H9 (cell line): ENCODE data around the gene CLDN12. TPM values are rescaled to one million over a fixed set of nuclear protein-coding genes. Genes with fewer than 3 reads are reported as not detected.

ENCODE experiments used
- DNase-seq: peaks from one replicate; pipeline ENCODE4 v3.0.0-alpha.2; 2017
- H2AFZ ChIP-seq: one replicate; pipeline ENCODE4 v1.6.1; 2013; ENCODE audit warnings: mild to moderate bottlenecking, low read length, control low read depth, moderate library complexity
- H2AK5ac ChIP-seq: 2 replicates; pipeline ENCODE4 v1.6.1; 2013; ENCODE audit warnings: low read length, control low read depth, mixed read lengths; ENCODE audit not compliant: insufficient read length
- H2BK120ac ChIP-seq: one replicate; pipeline ENCODE4 v1.6.1; 2013; ENCODE audit warnings: low read depth, mild to moderate bottlenecking, low read length, control low read depth, inconsistent platforms; ENCODE audit not compliant: poor library complexity, severe bottlenecking
- H2BK12ac ChIP-seq: 2 replicates; pipeline ENCODE4 v1.6.1; 2013; ENCODE audit warnings: low read length, control low read depth, mixed read lengths, low read depth; ENCODE audit not compliant: insufficient read length
- H2BK15ac ChIP-seq: 2 replicates; pipeline ENCODE4 v1.6.1; 2013; ENCODE audit warnings: low read depth, low read length, control low read depth
- H2BK20ac ChIP-seq: one replicate; pipeline ENCODE4 v1.6.1; 2013; ENCODE audit warnings: low read depth, mild to moderate bottlenecking, low read length, control low read depth, inconsistent platforms; ENCODE audit not compliant: poor library complexity, severe bottlenecking
- H2BK5ac ChIP-seq: 2 replicates; pipeline ENCODE4 v1.6.1; 2013; ENCODE audit warnings: low read length, control low read depth, mixed read lengths; ENCODE audit not compliant: insufficient read length
- H3K14ac ChIP-seq: 2 replicates; pipeline ENCODE4 v1.6.1; 2013; ENCODE audit warnings: low read length, control low read depth; ENCODE audit not compliant: insufficient read depth
- H3K18ac ChIP-seq: 2 replicates; pipeline ENCODE4 v1.6.1; 2013; ENCODE audit warnings: low read depth, mild to moderate bottlenecking, mixed read lengths, low read length, control low read depth; ENCODE audit not compliant: insufficient read length
- H3K23ac ChIP-seq: 2 replicates; pipeline ENCODE4 v1.6.1; 2013; ENCODE audit warnings: low read length, control low read depth, mixed read lengths, low read depth; ENCODE audit not compliant: insufficient read length
- H3K23me2 ChIP-seq: 2 replicates; pipeline ENCODE4 v1.6.1; 2013; ENCODE audit warnings: low read depth, mild to moderate bottlenecking, mixed read lengths, low read length, control low read depth; ENCODE audit not compliant: insufficient read length, poor library complexity, severe bottlenecking
- H3K27ac ChIP-seq: 2 replicates; pipeline ENCODE4 v1.5.1; 2013; ENCODE audit warnings: low read length, control low read depth, mixed read lengths, low read depth; ENCODE audit not compliant: insufficient read length
- H3K27me3 ChIP-seq: 2 replicates; pipeline ENCODE4 v1.6.1; 2013; ENCODE audit warnings: low read length, control low read depth, inconsistent platforms; ENCODE audit not compliant: insufficient read depth
- H3K4ac ChIP-seq: 2 replicates; pipeline ENCODE4 v1.6.1; 2013; ENCODE audit warnings: low read depth, mild to moderate bottlenecking, control low read depth, inconsistent platforms, low read length, moderate library complexity
- H3K4me1 ChIP-seq: 2 replicates; pipeline ENCODE4 v1.6.1; 2013; ENCODE audit warnings: low read length, control low read depth, inconsistent platforms; ENCODE audit not compliant: insufficient read depth
- H3K4me2 ChIP-seq: 2 replicates; pipeline ENCODE4 v1.6.1; 2013; ENCODE audit warnings: low read length, control low read depth, mixed read lengths; ENCODE audit not compliant: insufficient read length, insufficient read depth
- H3K56ac ChIP-seq: 2 replicates; pipeline ENCODE4 v1.6.1; 2013; ENCODE audit warnings: low read depth, mild to moderate bottlenecking, mixed read lengths, low read length, control low read depth; ENCODE audit not compliant: insufficient read length
- H3K79me1 ChIP-seq: 2 replicates; pipeline ENCODE4 v1.6.1; 2013; ENCODE audit warnings: low read depth, mild to moderate bottlenecking, moderate library complexity, low read length, control low read depth, inconsistent platforms; ENCODE audit not compliant: insufficient read depth, poor library complexity, severe bottlenecking
- H3K79me2 ChIP-seq: 2 replicates; pipeline ENCODE4 v1.6.1; 2013; ENCODE audit warnings: low read length, control low read depth, inconsistent platforms; ENCODE audit not compliant: insufficient read depth
- H3K9ac ChIP-seq: 2 replicates; pipeline ENCODE4 v1.6.1; 2013; ENCODE audit warnings: low read length, control low read depth, mixed read lengths; ENCODE audit not compliant: insufficient read length; ENCODE audit errors: extremely low read depth
- H3K9me3 ChIP-seq: one replicate; pipeline ENCODE4 v1.6.1; 2013; ENCODE audit warnings: low read depth, low read length, inconsistent platforms; ENCODE audit not compliant: control insufficient read depth
- H3T11ph ChIP-seq: one replicate; pipeline ENCODE4 v1.6.1; 2013; ENCODE audit warnings: mild to moderate bottlenecking, low read length, control low read depth, inconsistent platforms
- H4K20me1 ChIP-seq: one replicate; pipeline ENCODE4 v1.6.1; 2013; ENCODE audit not compliant: control insufficient read depth, insufficient read length, insufficient read depth
- H4K5ac ChIP-seq: 2 replicates; pipeline ENCODE4 v1.6.1; 2013; ENCODE audit warnings: low read depth, mild to moderate bottlenecking, mixed read lengths, low read length, control low read depth; ENCODE audit not compliant: insufficient read length
- H4K8ac ChIP-seq: replicated peaks from 2 replicates; pipeline ENCODE4 v1.6.1; 2013; ENCODE audit warnings: low read length, control low read depth, mixed read lengths, low read depth; ENCODE audit not compliant: insufficient read length
- H4K91ac ChIP-seq: 2 replicates; pipeline ENCODE4 v1.6.1; 2013; ENCODE audit warnings: low read depth, mild to moderate bottlenecking, moderate library complexity, mixed read lengths, low read length, control low read depth; ENCODE audit not compliant: insufficient read length
- H3K27ac Mint-ChIP-seq, 3 experiments: 2 replicates in 2 of 3; 3 replicates in 1 of 3; pipeline ENCODE4 v1.8.0; 2020 to 2021; ENCODE audit warnings: mixed read lengths in 3 of 3, mild to moderate bottlenecking in 1 of 3, moderate library complexity in 1 of 3
- H3K27me3 Mint-ChIP-seq: 2 replicates; pipeline ENCODE4 v1.8.0; 2021; ENCODE audit warnings: low read depth, mild to moderate bottlenecking, moderate library complexity, mixed read lengths
- H3K36me3 Mint-ChIP-seq, 3 experiments: 2 replicates in 2 of 3; 3 replicates in 1 of 3; pipeline ENCODE4 v1.8.0; 2020 to 2021; ENCODE audit warnings: low read depth in 3 of 3, mixed read lengths in 3 of 3; ENCODE audit not compliant: insufficient read depth in 1 of 3
- H3K4me1 Mint-ChIP-seq, 2 experiments: 2 replicates each; pipeline ENCODE4 v1.8.0; 2020; ENCODE audit warnings: mixed read lengths in 2 of 2
- H3K4me3 Mint-ChIP-seq, 2 experiments: 2 replicates in 1 of 2; 3 replicates in 1 of 2; pipeline ENCODE4 v1.8.0; 2020 to 2021; ENCODE audit warnings: mild to moderate bottlenecking in 2 of 2, mixed read lengths in 2 of 2, moderate library complexity in 1 of 2
- H3K9me3 Mint-ChIP-seq, 2 experiments: 2 replicates in 1 of 2; 3 replicates in 1 of 2; pipeline ENCODE4 v1.8.0; 2020; ENCODE audit warnings: mild to moderate bottlenecking in 2 of 2, mixed read lengths in 2 of 2, moderate library complexity in 1 of 2
- WGBS: extraction: QIAGEN DNeasy Blood & Tissue Kit; methylation state at CpG from one replicate; pipeline ENCODE4 v1.1.7; 2013; ENCODE audit warnings: missing lambda C conversion rate, low lambda C conversion rate, mixed read lengths; ENCODE audit not compliant: insufficient read length; ENCODE audit errors: extremely low coverage; 5-methylcytosine and 5-hydroxymethylcytosine counted together
- total RNA-seq: library from RNA; stranded (reverse); gene quantifications from 2 replicates; pipeline ENCODE4 v1.2.1, GENCODE V29; 2021
- TF ChIP-seq, protein P1 (sequence below): fragments of 200-600 bp; sonication (generic); conservative IDR thresholded peaks from 3 replicates; pipeline ENCODE4 v1.8.0; 2021; ENCODE audit warnings: antibody characterized with exemption, mild to moderate bottlenecking

Gene CLDN12
- total RNA-seq, 1 experiment from 2014 or later: 40.1 TPM

- H3T11ph ChIP-seq: no peak overlapping the region
- no peaks in the 10 kb centered on the region for H3K79me1 ChIP-seq
- H3K4me2 ChIP-seq: no peak overlapping the region
- H2AK5ac ChIP-seq: no peak overlapping the region
- H2BK5ac ChIP-seq: no peak overlapping the region
- H4K8ac ChIP-seq: no peak overlapping the region
- Mint-ChIP-seq H3K36me3 (no peaks in the 10 kb centered on the region), H3K27me3 (no peaks in the 10 kb centered on the region; the same call in 1 of the 2 replicates), H3K9me3 (no peaks in the 10 kb centered on the region), H3K27ac (no peak overlapping the region), H3K4me1 (peaks cover 7 to 9% of the 10 kb centered on the region in 2 experiments), H3K4me3 (no peak overlapping the region)
- H3K23ac ChIP-seq: no peak overlapping the region
- no peaks in the 10 kb centered on the region for H3K23me2 ChIP-seq
- no peak overlapping the region for H2BK20ac ChIP-seq
- H3K4ac ChIP-seq: no peak overlapping the region
- no CpG with 5 or more reads among the region's 1 CpG for WGBS
- H4K20me1 ChIP-seq: no peaks in the 10 kb centered on the region
- H3K9ac ChIP-seq: no peak overlapping the region
- no peaks in the 10 kb centered on the region for H3K27me3 ChIP-seq
- H3K14ac ChIP-seq: no peak overlapping the region
- H3K27ac ChIP-seq: no peak overlapping the region
- DNase-seq: no peak
- H3K9me3 ChIP-seq: no peaks in the 10 kb centered on the region
- TF ChIP-seq, protein P1, sequence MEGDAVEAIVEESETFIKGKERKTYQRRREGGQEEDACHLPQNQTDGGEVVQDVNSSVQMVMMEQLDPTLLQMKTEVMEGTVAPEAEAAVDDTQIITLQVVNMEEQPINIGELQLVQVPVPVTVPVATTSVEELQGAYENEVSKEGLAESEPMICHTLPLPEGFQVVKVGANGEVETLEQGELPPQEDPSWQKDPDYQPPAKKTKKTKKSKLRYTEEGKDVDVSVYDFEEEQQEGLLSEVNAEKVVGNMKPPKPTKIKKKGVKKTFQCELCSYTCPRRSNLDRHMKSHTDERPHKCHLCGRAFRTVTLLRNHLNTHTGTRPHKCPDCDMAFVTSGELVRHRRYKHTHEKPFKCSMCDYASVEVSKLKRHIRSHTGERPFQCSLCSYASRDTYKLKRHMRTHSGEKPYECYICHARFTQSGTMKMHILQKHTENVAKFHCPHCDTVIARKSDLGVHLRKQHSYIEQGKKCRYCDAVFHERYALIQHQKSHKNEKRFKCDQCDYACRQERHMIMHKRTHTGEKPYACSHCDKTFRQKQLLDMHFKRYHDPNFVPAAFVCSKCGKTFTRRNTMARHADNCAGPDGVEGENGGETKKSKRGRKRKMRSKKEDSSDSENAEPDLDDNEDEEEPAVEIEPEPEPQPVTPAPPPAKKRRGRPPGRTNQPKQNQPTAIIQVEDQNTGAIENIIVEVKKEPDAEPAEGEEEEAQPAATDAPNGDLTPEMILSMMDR: no peak
- H2BK15ac ChIP-seq: no peak overlapping the region
- no peak overlapping the region for H2BK12ac ChIP-seq
- H3K18ac ChIP-seq: no peak overlapping the region
- H4K5ac ChIP-seq: no peak overlapping the region
- H3K79me2 ChIP-seq: no peaks in the 10 kb centered on the region
- H4K91ac ChIP-seq: no peak overlapping the region
- H3K56ac ChIP-seq: no peak overlapping the region
- no peak overlapping the region for H2BK120ac ChIP-seq
- H2AFZ ChIP-seq: no peak overlapping the region
- no peaks in the 10 kb centered on the region for H3K4me1 ChIP-seq
These were observed 50.7 kb downstream of the CLDN12 start for GRCh38 chr7:90453931-90454330.
